ENCODE data around the gene COMTD1. TPM values are rescaled to one million over a fixed set of nuclear protein-coding genes. Genes with fewer than 3 reads are reported as not detected.

The COMTD1 gene
- polyA plus RNA-seq, 3 donors, result 15.6 to 16.5 (median 16.1) TPM

DNA sequence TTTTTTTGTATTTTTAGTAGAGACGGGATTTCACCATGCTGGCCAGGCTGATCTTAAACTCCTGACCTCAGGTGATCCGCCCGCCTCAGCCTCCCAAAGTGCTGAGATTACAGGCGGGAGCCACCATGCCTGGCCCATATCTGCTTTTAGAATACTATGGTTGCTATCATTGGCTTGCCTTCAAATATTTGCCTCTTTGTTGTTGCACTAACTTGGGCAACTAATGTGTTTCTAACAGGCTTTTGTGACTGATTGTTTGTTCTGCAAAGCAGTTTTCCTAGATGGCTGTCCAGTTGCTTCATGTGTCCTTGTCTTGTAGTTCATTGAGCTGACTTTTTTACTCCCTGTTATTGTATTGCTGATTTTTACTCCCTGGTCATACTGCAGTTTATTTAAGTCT, 15.5 kb downstream of the COMTD1 start:
- H3K4me1 Mint-ChIP-seq, result peaks cover 9% of the 10 kb centered on the region
- Histone ChIP-seq H3K79me2 (ENCODE audit: insufficient read depth, low read length) (peaks cover 84% of the 10 kb centered on the region), H3K36me3 (replicated peaks in 1 of 2; ENCODE audit: control insufficient read depth in 1 of 2, insufficient read depth in 2 of 2, low read length in 2 of 2) (peaks cover 98 to 99% of the 10 kb centered on the region in 2 donors), H3K9me3 (replicated peaks in 1 of 2; ENCODE audit: control insufficient read depth in 1 of 2, insufficient read depth in 1 of 2, low read length in 2 of 2) (no peaks in the 10 kb centered on the region), H2AFZ (ENCODE audit: insufficient read depth, low read depth, low read length, poor library complexity, severe bottlenecking) (no peak overlapping the region), H3K27me3 (ENCODE audit: control insufficient read depth in 2 of 2, insufficient read depth in 2 of 2, low read length in 2 of 2) (no peaks in the 10 kb centered on the region), H3K9ac (ENCODE audit: insufficient read depth, low read length, poor library complexity, severe bottlenecking) (no peak overlapping the region), H3K27ac (ENCODE audit: low read depth in 1 of 2, low read length in 2 of 2) (no peak overlapping the region), H3K4me2 (replicated peaks; ENCODE audit: extremely low read depth, low read length, poor library complexity, severe bottlenecking) (no peak overlapping the region), H3K4me1 (ENCODE audit: control insufficient read depth in 1 of 2, insufficient read depth in 2 of 2, low read length in 2 of 2) (no peaks in the 10 kb centered on the region), H4K20me1 (ENCODE audit: insufficient read depth, low read length) (peaks cover 85% of the 10 kb centered on the region), H3K4me3 (replicated peaks in 1 of 3; ENCODE audit: low read depth in 2 of 3, low read length in 3 of 3) (no peak overlapping the region)
- 93% methylated on average over 4 of the region's 4 CpGs for WGBS (ENCODE audit: insufficient coverage)
- TF ChIP-seq, protein P1, sequence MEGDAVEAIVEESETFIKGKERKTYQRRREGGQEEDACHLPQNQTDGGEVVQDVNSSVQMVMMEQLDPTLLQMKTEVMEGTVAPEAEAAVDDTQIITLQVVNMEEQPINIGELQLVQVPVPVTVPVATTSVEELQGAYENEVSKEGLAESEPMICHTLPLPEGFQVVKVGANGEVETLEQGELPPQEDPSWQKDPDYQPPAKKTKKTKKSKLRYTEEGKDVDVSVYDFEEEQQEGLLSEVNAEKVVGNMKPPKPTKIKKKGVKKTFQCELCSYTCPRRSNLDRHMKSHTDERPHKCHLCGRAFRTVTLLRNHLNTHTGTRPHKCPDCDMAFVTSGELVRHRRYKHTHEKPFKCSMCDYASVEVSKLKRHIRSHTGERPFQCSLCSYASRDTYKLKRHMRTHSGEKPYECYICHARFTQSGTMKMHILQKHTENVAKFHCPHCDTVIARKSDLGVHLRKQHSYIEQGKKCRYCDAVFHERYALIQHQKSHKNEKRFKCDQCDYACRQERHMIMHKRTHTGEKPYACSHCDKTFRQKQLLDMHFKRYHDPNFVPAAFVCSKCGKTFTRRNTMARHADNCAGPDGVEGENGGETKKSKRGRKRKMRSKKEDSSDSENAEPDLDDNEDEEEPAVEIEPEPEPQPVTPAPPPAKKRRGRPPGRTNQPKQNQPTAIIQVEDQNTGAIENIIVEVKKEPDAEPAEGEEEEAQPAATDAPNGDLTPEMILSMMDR (IDR thresholded peaks at IDR 0.05), result no peak
- DNase-seq, result no peak
- peaks cover 82 to 95% of the 10 kb centered on the region in 2 donors for H3K36me3 Mint-ChIP-seq
- peak overlapping the region in 1 of 7 donors; percentile 50 for H3K27ac Mint-ChIP-seq
- no peaks in the 10 kb centered on the region for H3K27me3 Mint-ChIP-seq (ENCODE audit: low read depth in 3 of 3)
- intact Hi-C loops (cut with micrococcal nuclease), result no loop called here
- no peak overlapping the region for H3K4me3 Mint-ChIP-seq
- H3K9me3 Mint-ChIP-seq, result no peaks in the 10 kb centered on the region

DNA sequence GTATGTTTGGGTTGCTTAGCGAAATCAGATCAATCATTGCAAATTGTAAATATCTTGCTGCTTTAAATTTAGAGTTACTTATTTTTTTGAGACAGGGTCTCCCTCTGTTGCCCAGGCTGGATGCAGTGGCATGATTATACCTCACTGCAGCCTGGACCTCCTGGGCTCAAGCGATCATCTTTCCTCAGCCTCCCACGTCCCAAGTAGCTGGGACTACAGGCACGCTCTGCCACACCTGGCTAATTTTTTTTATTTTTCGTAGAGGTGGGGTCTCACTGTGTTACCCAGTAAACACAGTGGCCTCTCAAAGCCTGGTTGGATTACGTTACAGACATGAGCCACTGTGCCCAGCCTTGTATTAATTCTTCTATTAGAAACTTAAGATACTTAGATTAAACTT, 23.4 kb downstream of the COMTD1 start:
- H2AFZ ChIP-seq (ENCODE audit: insufficient read depth, low read depth, low read length, poor library complexity, severe bottlenecking), result no peak overlapping the region
- H3K9ac ChIP-seq (ENCODE audit: insufficient read depth, low read length, poor library complexity, severe bottlenecking), result no peak overlapping the region
- 100% methylated on average over 3 of the region's 6 CpGs for WGBS (ENCODE audit: insufficient coverage)
- intact Hi-C loops (cut with micrococcal nuclease), result loop anchor here in 1 of 2 donors (5.0 kb wide), 1 partner anchor 100 kb away; the partner anchor contains the start of gene SAMD8
- peak overlapping the region; percentile 79 for H3K4me2 ChIP-seq (replicated peaks; ENCODE audit: extremely low read depth, low read length, poor library complexity, severe bottlenecking)
- peaks cover 42 to 53% of the 10 kb centered on the region in 2 donors for H3K36me3 ChIP-seq (replicated peaks in 1 of 2; ENCODE audit: control insufficient read depth in 1 of 2, insufficient read depth in 2 of 2, low read length in 2 of 2)
- Mint-ChIP-seq H3K27me3 (ENCODE audit: low read depth in 3 of 3) (peaks cover 0 to 2% (median 0%) of the 10 kb centered on the region in 3 donors), H3K4me3 (no peak overlapping the region), H3K4me1 (peaks cover 27% of the 10 kb centered on the region), H3K36me3 (peaks cover 38 to 49% of the 10 kb centered on the region in 2 donors), H3K9me3 (no peaks in the 10 kb centered on the region), H3K27ac (peak overlapping the region in 4 of 7 donors; percentile 20 to 100 (median 60))
- H3K4me3 ChIP-seq (replicated peaks in 1 of 3; ENCODE audit: low read depth in 2 of 3, low read length in 3 of 3), result peak overlapping the region in 1 of 3 experiments; percentile 99
- DNase-seq, result no peak
- peaks cover 18 to 23% of the 10 kb centered on the region in 2 donors for H3K4me1 ChIP-seq (ENCODE audit: control insufficient read depth in 1 of 2, insufficient read depth in 2 of 2, low read length in 2 of 2)
- no peaks in the 10 kb centered on the region for H3K9me3 ChIP-seq (replicated peaks in 1 of 2; ENCODE audit: control insufficient read depth in 1 of 2, insufficient read depth in 1 of 2, low read length in 2 of 2)
- H4K20me1 ChIP-seq (ENCODE audit: insufficient read depth, low read length), result peaks cover 37% of the 10 kb centered on the region
- no peaks in the 10 kb centered on the region for H3K27me3 ChIP-seq (ENCODE audit: control insufficient read depth in 2 of 2, insufficient read depth in 2 of 2, low read length in 2 of 2)
- peaks cover 66% of the 10 kb centered on the region for H3K79me2 ChIP-seq (ENCODE audit: insufficient read depth, low read length)
- H3K27ac ChIP-seq (ENCODE audit: low read depth in 1 of 2, low read length in 2 of 2), result peak overlapping the region in 1 of 2 donors; percentile 100
- TF ChIP-seq, protein P1 (IDR thresholded peaks at IDR 0.05), result no peak

Measured in CD14-positive monocyte (primary cell).